ENCODE results near the gene SARS2.
"Not testable (repeated sequence)": the region's sequence is repeated elsewhere in the genome, so short reads cannot be mapped to it uniquely, and the experiment has no call there.

SARS2 gene

GRCh38 chr19:38873400-38873799 lies 57.2 kb downstream of the SARS2 start:
- H3K79me1 ChIP-seq (ENCODE audit: low read length): peaks cover 11% of the 10 kb centered on the region
- not testable (repeated sequence) for H2BK12ac ChIP-seq (ENCODE audit: low read length); H2AFZ ChIP-seq (ENCODE audit: insufficient read depth, low read length, poor library complexity); H3K9me3 ChIP-seq (ENCODE audit: insufficient read depth, low read depth, low read length); H3K18ac ChIP-seq (ENCODE audit: low read length); H3K79me2 ChIP-seq (ENCODE audit: control insufficient read depth, insufficient read depth, low read length, poor library complexity); H3K4ac ChIP-seq (ENCODE audit: low read depth, low read length); H3K9ac ChIP-seq (ENCODE audit: low read length); H3K36me3 ChIP-seq (ENCODE audit: control insufficient read depth in 1 of 2, insufficient read depth in 2 of 2, low read length in 2 of 2); H3K27ac ChIP-seq (ENCODE audit: low read depth, low read length); H3K4me2 ChIP-seq (ENCODE audit: low read length); H2AK5ac ChIP-seq (ENCODE audit: low read length); H2BK5ac ChIP-seq (ENCODE audit: low read depth, low read length, poor library complexity); H3K27me3 ChIP-seq (ENCODE audit: insufficient read depth, low read length); H3K14ac ChIP-seq (ENCODE audit: low read length); H4K91ac ChIP-seq (ENCODE audit: low read depth, low read length); H3K4me3 ChIP-seq (ENCODE audit: low read depth, low read length); H2BK120ac ChIP-seq (ENCODE audit: insufficient read depth, low read length, poor library complexity); H3K23ac ChIP-seq (ENCODE audit: low read length); H4K12ac ChIP-seq (ENCODE audit: low read depth, low read length); H4K8ac ChIP-seq (ENCODE audit: low read depth, low read length)
- WGBS (ENCODE audit: extremely low coverage, insufficient coverage, insufficient read length): no CpG with 5 or more reads among the region's 10 CpGs
- H3K4me1 ChIP-seq (ENCODE audit: control insufficient read depth in 1 of 2, insufficient read depth in 2 of 2, low read length in 2 of 2): peaks cover 17% of the 10 kb centered on the region in 2 experiments
- DNase-seq: peak; percentile 26 to 65

GRCh38 chr19:38870612-38871011 lies 60.0 kb downstream of the SARS2 start:
- H2AK5ac ChIP-seq (ENCODE audit: low read length): peak overlapping the region; percentile 20
- no peak overlapping the region for H2BK120ac ChIP-seq (ENCODE audit: insufficient read depth, low read length, poor library complexity)
- DNase-seq: no peak
- H3K27me3 ChIP-seq (ENCODE audit: insufficient read depth, low read length): no peaks in the 10 kb centered on the region
- no peaks in the 10 kb centered on the region for H3K36me3 ChIP-seq (ENCODE audit: control insufficient read depth in 1 of 2, insufficient read depth in 2 of 2, low read length in 2 of 2)
- H3K4ac ChIP-seq (ENCODE audit: low read depth, low read length): no peak overlapping the region
- peak overlapping the region; percentile 32 for H4K8ac ChIP-seq (ENCODE audit: low read depth, low read length)
- H3K23ac ChIP-seq (ENCODE audit: low read length): no peak overlapping the region
- H3K14ac ChIP-seq (ENCODE audit: low read length): no peak overlapping the region
- H2BK12ac ChIP-seq (ENCODE audit: low read length): peak overlapping the region; percentile 28
- H3K4me1 ChIP-seq (ENCODE audit: control insufficient read depth in 1 of 2, insufficient read depth in 2 of 2, low read length in 2 of 2): peaks cover 17% of the 10 kb centered on the region in 2 experiments
- no peak overlapping the region for H2AFZ ChIP-seq (ENCODE audit: insufficient read depth, low read length, poor library complexity)
- H3K9me3 ChIP-seq (ENCODE audit: insufficient read depth, low read depth, low read length): no peaks in the 10 kb centered on the region
- peak overlapping the region; percentile 58 for H3K18ac ChIP-seq (ENCODE audit: low read length)
- H3K27ac ChIP-seq (ENCODE audit: low read depth, low read length): no peak overlapping the region
- no peak overlapping the region for H3K4me2 ChIP-seq (ENCODE audit: low read length)
- no CpG with 5 or more reads among the region's 19 CpGs for WGBS (ENCODE audit: extremely low coverage, insufficient coverage, insufficient read length)
- no peak overlapping the region for H3K4me3 ChIP-seq (ENCODE audit: low read depth, low read length)
- no peak overlapping the region for H4K12ac ChIP-seq (ENCODE audit: low read depth, low read length)
- no peak overlapping the region for H2BK5ac ChIP-seq (ENCODE audit: low read depth, low read length, poor library complexity)
- no peak overlapping the region for H4K91ac ChIP-seq (ENCODE audit: low read depth, low read length)
- peaks cover 11% of the 10 kb centered on the region for H3K79me1 ChIP-seq (ENCODE audit: low read length)
- H3K9ac ChIP-seq (ENCODE audit: low read length): no peak overlapping the region
- H3K79me2 ChIP-seq (ENCODE audit: control insufficient read depth, insufficient read depth, low read length, poor library complexity): peaks cover 1% of the 10 kb centered on the region

- Histone ChIP-seq H2AFZ (ENCODE audit: insufficient read depth, low read length, poor library complexity) (peak overlapping the region; percentile 33), H3K9ac (ENCODE audit: low read length) (no peak overlapping the region), H3K79me2 (ENCODE audit: control insufficient read depth, insufficient read depth, low read length, poor library complexity) (peaks cover 1% of the 10 kb centered on the region), H3K4me3 (ENCODE audit: low read depth, low read length) (no peak overlapping the region), H2BK5ac (ENCODE audit: low read depth, low read length, poor library complexity) (no peak overlapping the region), H3K9me3 (ENCODE audit: insufficient read depth, low read depth, low read length) (no peaks in the 10 kb centered on the region), H2BK120ac (ENCODE audit: insufficient read depth, low read length, poor library complexity) (peak overlapping the region; percentile 14), H3K27me3 (ENCODE audit: insufficient read depth, low read length) (no peaks in the 10 kb centered on the region), H3K27ac (ENCODE audit: low read depth, low read length) (no peak overlapping the region), H4K91ac (ENCODE audit: low read depth, low read length) (peak overlapping the region; percentile 64), H3K4me2 (ENCODE audit: low read length) (peak overlapping the region; percentile 57), H2AK5ac (ENCODE audit: low read length) (no peak overlapping the region), H3K4me1 (ENCODE audit: control insufficient read depth in 1 of 2, insufficient read depth in 2 of 2, low read length in 2 of 2) (peaks cover 17% of the 10 kb centered on the region in 2 experiments), H2BK12ac (ENCODE audit: low read length) (no peak overlapping the region), H3K36me3 (ENCODE audit: control insufficient read depth in 1 of 2, insufficient read depth in 2 of 2, low read length in 2 of 2) (no peaks in the 10 kb centered on the region), H3K4ac (ENCODE audit: low read depth, low read length) (no peak overlapping the region), H3K14ac (ENCODE audit: low read length) (peak overlapping the region; percentile 27), H4K8ac (ENCODE audit: low read depth, low read length) (peak overlapping the region; percentile 63), H3K18ac (ENCODE audit: low read length) (peak overlapping the region; percentile 58), H4K12ac (ENCODE audit: low read depth, low read length) (no peak overlapping the region), H3K79me1 (ENCODE audit: low read length) (peaks cover 11% of the 10 kb centered on the region), H3K23ac (ENCODE audit: low read length) (no peak overlapping the region)
- 100% methylated on average over 10 of the region's 62 CpGs for WGBS (ENCODE audit: extremely low coverage, insufficient coverage, insufficient read length)
- DNase-seq: peak; percentile 90 to 95
Observed at GRCh38 chr19:38869836-38870607, 60.5 kb downstream of the SARS2 start.

GRCh38 chr19:38869160-38869835 lies 61.3 kb downstream of the SARS2 start:
- Histone ChIP-seq H3K79me1 (ENCODE audit: low read length) (peaks cover 11% of the 10 kb centered on the region), H4K91ac (ENCODE audit: low read depth, low read length) (peak overlapping the region; percentile 13), H3K18ac (ENCODE audit: low read length) (peak overlapping the region; percentile 2), H3K14ac (ENCODE audit: low read length) (peak overlapping the region; percentile 27), H3K4me1 (ENCODE audit: control insufficient read depth in 1 of 2, insufficient read depth in 2 of 2, low read length in 2 of 2) (peaks cover 17% of the 10 kb centered on the region in 2 experiments), H3K27ac (ENCODE audit: low read depth, low read length) (no peak overlapping the region), H3K9ac (ENCODE audit: low read length) (no peak overlapping the region), H2BK12ac (ENCODE audit: low read length) (peak overlapping the region; percentile 38), H2AK5ac (ENCODE audit: low read length) (peak overlapping the region; percentile 39), H2AFZ (ENCODE audit: insufficient read depth, low read length, poor library complexity) (peak overlapping the region; percentile 56), H3K4me3 (ENCODE audit: low read depth, low read length) (no peak overlapping the region), H3K23ac (ENCODE audit: low read length) (no peak overlapping the region), H3K4ac (ENCODE audit: low read depth, low read length) (no peak overlapping the region), H4K8ac (ENCODE audit: low read depth, low read length) (peak overlapping the region; percentile 38), H4K12ac (ENCODE audit: low read depth, low read length) (peak overlapping the region; percentile 63), H3K4me2 (ENCODE audit: low read length) (peak overlapping the region; percentile 57), H2BK5ac (ENCODE audit: low read depth, low read length, poor library complexity) (no peak overlapping the region), H3K27me3 (ENCODE audit: insufficient read depth, low read length) (no peaks in the 10 kb centered on the region), H3K36me3 (ENCODE audit: control insufficient read depth in 1 of 2, insufficient read depth in 2 of 2, low read length in 2 of 2) (no peaks in the 10 kb centered on the region), H3K9me3 (ENCODE audit: insufficient read depth, low read depth, low read length) (no peaks in the 10 kb centered on the region), H2BK120ac (ENCODE audit: insufficient read depth, low read length, poor library complexity) (peak overlapping the region; percentile 5), H3K79me2 (ENCODE audit: control insufficient read depth, insufficient read depth, low read length, poor library complexity) (peaks cover 1% of the 10 kb centered on the region)
- no peak for DNase-seq
- WGBS (ENCODE audit: extremely low coverage, insufficient coverage, insufficient read length): no CpG with 5 or more reads among the region's 34 CpGs

Data from trophoblast cell (in vitro differentiated cells and primary cell).